GM12878 (cell line): ENCODE results near the gene NAV3.
A peak's percentile ranks its signal among the peaks of the same experiment; 100 is the strongest.

Experiments
- EP300 ChIP-seq, 2 experiments: fragments of 150-350 bp in 1 of 2; IDR thresholded peaks; 2 replicates each; pipeline ENCODE4 v1.6.1; 2011 to 2012; ENCODE audit warnings: low read depth in 2 of 2, low read length in 2 of 2, borderline replicate concordance in 1 of 2, improper control_type of control experiment in 1 of 2, inconsistent platforms in 1 of 2; ENCODE audit not compliant: control insufficient read depth in 1 of 2
- EZH2 ChIP-seq: IDR thresholded peaks from 2 replicates; pipeline ENCODE4 v1.6.1; 2012; ENCODE audit warnings: low read depth, mild to moderate bottlenecking, control low read depth, inconsistent platforms, low read length, borderline replicate concordance; ENCODE audit not compliant: control insufficient read depth
- NBN ChIP-seq: fragments of 450-650 bp; IDR thresholded peaks from 2 replicates; pipeline ENCODE4 v1.6.1; 2016
- SP1 ChIP-seq: IDR thresholded peaks from one replicate; pipeline ENCODE4 v1.6.1; 2011; ENCODE audit warnings: low read depth, low read length
- TF ChIP-seq, protein P1 (sequence below): fragments of 450-650 bp; conservative IDR thresholded peaks from 2 replicates; pipeline ENCODE4 v1.6.1; 2017; ENCODE audit warnings: mild to moderate bottlenecking, moderate library complexity
- TF ChIP-seq, protein P2 (sequence below), 3 experiments: IDR thresholded peaks in 2 of 3; conservative IDR thresholded peaks in 1 of 3; 2 replicates each; pipeline ENCODE4 v1.5.1; 2011; ENCODE audit warnings: low read depth in 3 of 3, low read length in 3 of 3, mild to moderate bottlenecking in 3 of 3, control low read depth in 2 of 3, moderate library complexity in 2 of 3, inconsistent platforms in 1 of 3, mixed read lengths in 1 of 3; ENCODE audit not compliant: control insufficient read depth in 2 of 3, insufficient read depth in 1 of 3; ENCODE audit errors: extremely low read depth in 1 of 3

DNA sequence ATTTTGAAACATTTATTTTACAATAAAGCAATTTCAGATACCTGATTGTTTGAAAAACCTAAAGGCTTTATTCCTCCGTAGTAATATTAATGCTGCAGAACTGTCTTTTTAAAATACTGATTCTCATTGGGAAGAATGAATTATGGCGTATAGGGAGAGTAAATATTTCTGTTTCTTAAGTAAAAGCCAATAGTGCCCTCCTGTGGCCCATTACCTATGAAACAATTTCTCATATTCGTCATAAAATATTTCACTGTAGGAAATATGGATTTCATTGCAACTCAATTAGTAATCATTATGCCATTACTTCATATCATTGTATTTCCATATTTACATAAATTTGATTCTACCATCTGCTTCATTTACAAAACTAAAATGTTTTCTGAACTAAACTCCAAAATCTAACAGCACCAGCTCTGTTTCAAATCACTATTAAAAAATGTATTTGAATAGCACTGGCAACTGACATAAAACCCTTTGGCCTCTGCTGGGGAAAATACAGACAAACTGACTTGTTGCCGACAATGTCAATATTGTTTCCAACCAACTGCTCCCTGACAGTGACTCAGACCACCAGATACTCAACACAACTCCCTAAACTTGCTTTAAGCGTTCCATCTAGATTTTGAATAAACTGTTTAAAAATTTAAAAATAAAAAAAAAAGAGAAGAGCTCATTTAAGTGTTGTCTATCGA is 290.3 kb downstream of the NAV3 start:
- TF ChIP-seq SP1 (no peak), NBN (no peak), EP300 (IDR thresholded peaks at IDR 0.05; ENCODE audit: borderline replicate concordance in 1 of 2, control insufficient read depth in 1 of 2, low read depth in 2 of 2, low read length in 2 of 2) (no peak), EZH2 (no peak)
- TF ChIP-seq, protein P1, sequence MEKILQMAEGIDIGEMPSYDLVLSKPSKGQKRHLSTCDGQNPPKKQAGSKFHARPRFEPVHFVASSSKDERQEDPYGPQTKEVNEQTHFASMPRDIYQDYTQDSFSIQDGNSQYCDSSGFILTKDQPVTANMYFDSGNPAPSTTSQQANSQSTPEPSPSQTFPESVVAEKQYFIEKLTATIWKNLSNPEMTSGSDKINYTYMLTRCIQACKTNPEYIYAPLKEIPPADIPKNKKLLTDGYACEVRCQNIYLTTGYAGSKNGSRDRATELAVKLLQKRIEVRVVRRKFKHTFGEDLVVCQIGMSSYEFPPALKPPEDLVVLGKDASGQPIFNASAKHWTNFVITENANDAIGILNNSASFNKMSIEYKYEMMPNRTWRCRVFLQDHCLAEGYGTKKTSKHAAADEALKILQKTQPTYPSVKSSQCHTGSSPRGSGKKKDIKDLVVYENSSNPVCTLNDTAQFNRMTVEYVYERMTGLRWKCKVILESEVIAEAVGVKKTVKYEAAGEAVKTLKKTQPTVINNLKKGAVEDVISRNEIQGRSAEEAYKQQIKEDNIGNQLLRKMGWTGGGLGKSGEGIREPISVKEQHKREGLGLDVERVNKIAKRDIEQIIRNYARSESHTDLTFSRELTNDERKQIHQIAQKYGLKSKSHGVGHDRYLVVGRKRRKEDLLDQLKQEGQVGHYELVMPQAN: no peak
- TF ChIP-seq, protein P2, sequence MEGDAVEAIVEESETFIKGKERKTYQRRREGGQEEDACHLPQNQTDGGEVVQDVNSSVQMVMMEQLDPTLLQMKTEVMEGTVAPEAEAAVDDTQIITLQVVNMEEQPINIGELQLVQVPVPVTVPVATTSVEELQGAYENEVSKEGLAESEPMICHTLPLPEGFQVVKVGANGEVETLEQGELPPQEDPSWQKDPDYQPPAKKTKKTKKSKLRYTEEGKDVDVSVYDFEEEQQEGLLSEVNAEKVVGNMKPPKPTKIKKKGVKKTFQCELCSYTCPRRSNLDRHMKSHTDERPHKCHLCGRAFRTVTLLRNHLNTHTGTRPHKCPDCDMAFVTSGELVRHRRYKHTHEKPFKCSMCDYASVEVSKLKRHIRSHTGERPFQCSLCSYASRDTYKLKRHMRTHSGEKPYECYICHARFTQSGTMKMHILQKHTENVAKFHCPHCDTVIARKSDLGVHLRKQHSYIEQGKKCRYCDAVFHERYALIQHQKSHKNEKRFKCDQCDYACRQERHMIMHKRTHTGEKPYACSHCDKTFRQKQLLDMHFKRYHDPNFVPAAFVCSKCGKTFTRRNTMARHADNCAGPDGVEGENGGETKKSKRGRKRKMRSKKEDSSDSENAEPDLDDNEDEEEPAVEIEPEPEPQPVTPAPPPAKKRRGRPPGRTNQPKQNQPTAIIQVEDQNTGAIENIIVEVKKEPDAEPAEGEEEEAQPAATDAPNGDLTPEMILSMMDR (IDR thresholded peaks at IDR 0.05 in 2 of 3, conservative IDR thresholded peaks at IDR 0.05 in 1 of 3; ENCODE audit: control insufficient read depth in 2 of 3, extremely low read depth in 1 of 3, insufficient read depth in 1 of 3, low read depth in 3 of 3, low read length in 3 of 3): peak in 1 of 3 experiments; percentile 9; a peak in 2 of 6 replicates
